Measurements from ENCODE around the gene NOVA2.

Gene NOVA2

DNA sequence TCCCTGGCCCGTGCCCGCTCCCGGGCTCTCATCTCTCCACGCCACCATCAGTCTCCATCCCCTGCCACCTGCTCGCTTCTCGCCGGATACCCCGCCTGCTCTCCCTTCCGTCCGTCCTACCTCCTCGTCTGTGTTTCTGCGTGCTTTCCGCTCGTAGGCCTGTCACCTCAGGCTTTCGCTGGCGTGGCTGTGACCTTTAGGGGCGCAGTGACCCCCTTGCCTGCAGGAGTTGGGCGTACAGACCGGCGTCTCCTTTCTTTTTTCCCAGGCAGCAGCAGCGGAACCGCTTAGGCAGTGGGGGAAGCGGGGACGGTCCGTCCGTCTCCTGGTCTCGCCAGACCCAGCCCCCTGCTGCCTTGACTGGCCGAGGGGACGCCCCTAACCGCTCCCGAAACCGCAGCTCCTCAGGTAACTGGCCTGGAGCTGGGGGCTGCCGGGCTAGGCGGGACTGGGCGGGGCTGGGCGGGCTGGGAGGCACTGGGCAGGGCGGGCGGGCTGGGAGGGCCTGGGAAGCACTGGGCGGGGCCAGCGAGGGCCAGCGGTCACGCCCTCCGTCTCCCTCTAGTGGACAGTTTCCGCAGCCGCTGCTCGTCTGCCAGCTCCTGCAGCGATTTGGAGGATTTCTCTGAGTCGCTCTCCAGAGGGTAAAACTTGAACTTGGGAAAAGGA lies 42.9 kb upstream of the NOVA2 start:
- Histone ChIP-seq H3K36me3 (ENCODE audit: control insufficient read depth, insufficient read depth, low read length) (peaks cover 10% of the 10 kb centered on the region), H3K4me1 (ENCODE audit: control insufficient read depth, insufficient read depth, low read length) (peaks cover 4% of the 10 kb centered on the region), H3K4me3 (ENCODE audit: low read depth, low read length) (peak overlapping the region; percentile 72), H3K9ac (ENCODE audit: low read depth, low read length) (no peak overlapping the region), H3K9me3 (ENCODE audit: control insufficient read depth, insufficient read depth, low read length) (no peaks in the 10 kb centered on the region), H3K27me3 (ENCODE audit: control insufficient read depth, insufficient read depth, low read length) (peaks cover 20% of the 10 kb centered on the region)

DNA sequence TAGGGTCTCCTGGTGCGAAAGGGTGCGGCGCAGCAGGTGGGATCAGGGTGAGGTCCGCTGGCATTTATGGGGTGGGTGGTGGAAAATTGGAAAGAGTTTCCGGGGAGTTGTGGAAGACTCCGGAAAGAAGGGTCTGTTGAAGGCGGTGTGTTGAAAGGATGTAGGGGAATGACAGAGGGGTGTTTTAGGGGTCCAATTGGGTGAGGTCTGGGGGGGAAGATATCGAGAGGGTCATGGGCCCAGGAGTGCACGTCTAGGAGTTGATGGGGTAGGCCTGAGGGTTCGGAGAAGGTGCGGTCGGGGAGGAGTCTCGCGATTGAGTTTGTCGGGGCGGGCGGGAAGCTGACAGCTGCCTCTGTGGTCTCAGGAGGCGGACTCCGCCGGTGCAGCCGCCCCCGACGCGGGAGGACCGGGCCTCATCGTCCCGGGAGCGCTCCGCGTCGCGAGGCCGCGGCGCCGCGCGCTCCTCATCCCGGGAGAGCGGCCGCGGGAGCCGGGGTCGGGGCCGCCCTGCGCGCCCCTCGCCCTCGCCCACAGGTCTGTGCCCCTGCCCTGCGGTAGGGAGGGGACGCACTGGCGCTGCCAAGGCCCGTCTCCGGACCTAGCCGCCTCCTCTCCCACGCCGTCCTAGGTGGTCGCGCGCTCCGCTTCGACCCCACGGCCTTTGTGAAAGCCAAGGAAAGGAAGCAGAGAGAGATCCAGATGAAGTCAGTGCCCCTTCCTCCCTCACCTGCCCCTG lies 42.2 kb upstream of the NOVA2 start:
- Histone ChIP-seq H3K9ac (ENCODE audit: low read depth, low read length) (no peak overlapping the region), H3K36me3 (ENCODE audit: control insufficient read depth, insufficient read depth, low read length) (peaks cover 10% of the 10 kb centered on the region), H3K9me3 (ENCODE audit: control insufficient read depth, insufficient read depth, low read length) (no peaks in the 10 kb centered on the region), H3K4me1 (ENCODE audit: control insufficient read depth, insufficient read depth, low read length) (peaks cover 4% of the 10 kb centered on the region), H3K27me3 (ENCODE audit: control insufficient read depth, insufficient read depth, low read length) (peaks cover 20% of the 10 kb centered on the region), H3K4me3 (ENCODE audit: low read depth, low read length) (peak overlapping the region; percentile 72)

DNA sequence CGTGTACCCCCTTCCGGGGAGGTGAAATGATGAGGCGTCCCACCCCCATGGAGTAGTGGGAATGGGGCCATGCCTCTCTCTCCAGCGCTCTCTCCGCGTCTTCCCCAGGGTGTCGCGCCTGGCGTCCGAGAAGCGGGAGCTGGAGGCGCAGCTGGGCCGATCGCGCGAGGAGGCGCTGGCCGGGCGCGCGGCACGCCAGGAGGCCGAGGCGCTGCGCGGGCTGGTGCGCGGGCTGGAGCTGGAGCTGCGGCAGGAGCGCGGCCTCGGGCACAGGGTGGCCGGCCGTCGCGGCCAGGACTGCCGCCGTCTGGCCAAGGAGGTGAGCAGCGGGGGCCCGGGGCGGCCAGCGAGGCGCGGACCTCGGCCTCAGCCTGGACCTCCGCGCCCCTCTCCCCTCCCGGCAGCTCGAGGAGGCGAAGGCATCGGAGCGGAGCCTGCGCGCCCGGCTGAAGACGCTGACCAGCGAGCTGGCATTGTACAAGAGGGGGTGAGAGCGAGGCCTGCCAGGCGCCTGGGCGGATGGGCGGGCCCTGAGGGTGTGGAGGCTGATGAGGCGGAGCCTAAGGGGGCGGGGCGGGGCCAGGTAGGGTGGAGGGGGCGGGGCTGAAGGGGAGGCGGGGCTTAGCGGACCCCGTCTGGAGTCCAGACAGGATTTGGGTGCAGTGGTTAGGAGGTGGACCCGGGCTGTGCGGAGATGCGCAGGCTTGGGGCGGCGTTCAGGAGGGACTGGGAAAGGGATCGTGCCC lies 41.4 kb upstream of the NOVA2 start:
- H3K4me3 ChIP-seq (ENCODE audit: low read depth, low read length): peak overlapping the region; percentile 72
- H3K9ac ChIP-seq (ENCODE audit: low read depth, low read length): no peak overlapping the region
- peaks cover 10% of the 10 kb centered on the region for H3K36me3 ChIP-seq (ENCODE audit: control insufficient read depth, insufficient read depth, low read length)
- H3K27me3 ChIP-seq (ENCODE audit: control insufficient read depth, insufficient read depth, low read length): peaks cover 20% of the 10 kb centered on the region
- H3K9me3 ChIP-seq (ENCODE audit: control insufficient read depth, insufficient read depth, low read length): no peaks in the 10 kb centered on the region
- H3K4me1 ChIP-seq (ENCODE audit: control insufficient read depth, insufficient read depth, low read length): peaks cover 4% of the 10 kb centered on the region

DNA sequence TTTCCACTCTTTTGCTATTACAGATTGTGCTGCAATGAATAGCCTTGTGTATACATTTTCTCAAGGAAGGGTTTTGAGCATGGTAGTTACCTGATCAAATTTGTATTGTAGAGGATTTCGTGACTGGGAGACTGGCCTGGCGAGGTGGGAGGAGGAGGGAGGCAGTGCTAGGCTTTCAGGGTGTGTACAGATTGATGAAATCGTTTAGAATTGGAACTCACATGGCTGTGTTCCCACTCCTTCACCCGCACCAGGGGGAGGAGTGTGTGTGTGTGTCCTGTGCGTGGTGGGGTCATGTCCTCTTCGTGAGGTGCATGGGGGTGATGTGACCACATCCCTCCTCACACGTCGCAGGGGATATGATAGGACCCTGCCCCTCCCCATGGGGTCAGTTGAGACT lies 40.9 kb upstream of the NOVA2 start:
- H3K9me3 ChIP-seq (ENCODE audit: control insufficient read depth, insufficient read depth, low read length): no peaks in the 10 kb centered on the region
- peaks cover 8% of the 10 kb centered on the region for H3K36me3 ChIP-seq (ENCODE audit: control insufficient read depth, insufficient read depth, low read length)
- H3K4me1 ChIP-seq (ENCODE audit: control insufficient read depth, insufficient read depth, low read length): peaks cover 4% of the 10 kb centered on the region
- no peak overlapping the region for H3K9ac ChIP-seq (ENCODE audit: low read depth, low read length)
- peak overlapping the region; percentile 66 for H3K4me3 ChIP-seq (ENCODE audit: low read depth, low read length)
- peaks cover 20% of the 10 kb centered on the region for H3K27me3 ChIP-seq (ENCODE audit: control insufficient read depth, insufficient read depth, low read length)

DNA sequence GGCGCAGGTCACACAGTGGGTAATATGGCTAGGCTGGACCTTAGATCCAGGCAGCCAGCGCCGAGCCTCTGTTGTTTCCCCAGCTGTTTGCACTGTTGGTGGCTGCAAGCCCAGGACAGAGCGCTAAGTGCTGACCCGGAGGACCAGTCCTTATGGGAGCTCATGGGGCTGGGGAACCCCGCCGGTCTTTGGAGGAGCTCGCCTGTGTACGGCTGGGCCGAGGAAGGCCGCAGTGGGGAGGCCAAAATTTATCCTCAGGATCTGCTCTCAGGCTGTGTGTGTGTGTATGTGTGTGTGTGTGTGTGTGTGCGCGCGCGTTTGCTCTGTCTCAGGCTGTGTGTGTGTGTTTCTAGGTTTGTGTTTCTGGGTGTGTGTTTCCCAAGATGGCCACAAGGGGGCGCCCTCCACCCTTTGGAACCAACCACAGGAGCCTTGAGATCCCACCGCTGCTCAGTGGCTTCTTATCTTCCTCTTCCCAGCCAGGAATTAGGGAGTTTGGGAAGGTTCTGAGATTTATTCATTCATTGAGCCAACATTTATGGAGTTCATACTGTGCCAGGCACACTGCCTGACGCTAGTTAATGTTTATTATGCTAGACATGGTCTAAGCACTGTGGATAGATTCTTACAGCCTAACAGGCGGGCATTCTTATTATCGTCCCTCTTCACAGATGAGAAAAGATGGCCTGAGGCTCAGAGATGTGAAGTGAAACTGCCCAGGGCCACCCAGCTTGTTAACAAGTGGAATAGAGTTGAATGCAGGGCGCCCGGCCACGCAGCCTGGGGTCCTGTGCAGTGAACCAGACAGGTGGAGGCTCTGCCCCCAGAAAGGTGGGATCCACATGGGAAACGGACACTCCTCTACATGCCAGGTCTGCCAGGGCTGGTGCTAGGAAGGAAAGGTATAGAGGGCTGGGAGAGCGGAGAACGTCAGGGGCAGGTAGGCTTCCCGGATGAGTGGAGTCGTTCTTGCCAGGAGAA lies 36.2 kb upstream of the NOVA2 start:
- Histone ChIP-seq H3K4me3 (ENCODE audit: low read depth, low read length) (no peak overlapping the region), H3K9me3 (ENCODE audit: control insufficient read depth, insufficient read depth, low read length) (no peaks in the 10 kb centered on the region), H3K4me1 (ENCODE audit: control insufficient read depth, insufficient read depth, low read length) (peaks cover 4% of the 10 kb centered on the region), H3K36me3 (ENCODE audit: control insufficient read depth, insufficient read depth, low read length) (no peaks in the 10 kb centered on the region), H3K27me3 (ENCODE audit: control insufficient read depth, insufficient read depth, low read length) (peaks cover 8% of the 10 kb centered on the region), H3K9ac (ENCODE audit: low read depth, low read length) (no peak overlapping the region)

DNA sequence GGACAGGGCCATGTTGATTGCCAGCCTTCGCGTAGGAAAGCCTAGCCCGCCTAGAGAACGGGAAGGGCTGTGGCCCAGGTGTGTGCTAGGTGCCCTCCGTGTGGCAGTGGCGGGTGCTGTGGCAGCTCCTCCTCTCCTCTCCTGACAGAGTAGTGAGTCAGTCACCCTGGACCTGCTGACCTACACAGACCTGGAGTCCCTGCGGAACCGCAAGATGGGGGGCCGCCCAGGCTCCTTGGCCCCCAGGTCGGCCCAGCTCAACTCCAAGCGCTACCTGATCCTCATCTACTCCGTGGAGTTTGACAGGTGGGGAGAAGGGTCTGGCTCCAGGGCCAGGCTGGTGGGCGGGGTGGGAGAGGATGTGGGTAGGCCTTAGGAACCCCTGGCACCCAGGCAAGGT lies 32.7 kb upstream of the NOVA2 start:
- H3K27me3 ChIP-seq (ENCODE audit: control insufficient read depth, insufficient read depth, low read length): no peaks in the 10 kb centered on the region
- no peaks in the 10 kb centered on the region for H3K4me1 ChIP-seq (ENCODE audit: control insufficient read depth, insufficient read depth, low read length)
- H3K9ac ChIP-seq (ENCODE audit: low read depth, low read length): no peak overlapping the region
- no peaks in the 10 kb centered on the region for H3K9me3 ChIP-seq (ENCODE audit: control insufficient read depth, insufficient read depth, low read length)
- H3K4me3 ChIP-seq (ENCODE audit: low read depth, low read length): no peak overlapping the region
- H3K36me3 ChIP-seq (ENCODE audit: control insufficient read depth, insufficient read depth, low read length): peaks cover 3% of the 10 kb centered on the region

DNA sequence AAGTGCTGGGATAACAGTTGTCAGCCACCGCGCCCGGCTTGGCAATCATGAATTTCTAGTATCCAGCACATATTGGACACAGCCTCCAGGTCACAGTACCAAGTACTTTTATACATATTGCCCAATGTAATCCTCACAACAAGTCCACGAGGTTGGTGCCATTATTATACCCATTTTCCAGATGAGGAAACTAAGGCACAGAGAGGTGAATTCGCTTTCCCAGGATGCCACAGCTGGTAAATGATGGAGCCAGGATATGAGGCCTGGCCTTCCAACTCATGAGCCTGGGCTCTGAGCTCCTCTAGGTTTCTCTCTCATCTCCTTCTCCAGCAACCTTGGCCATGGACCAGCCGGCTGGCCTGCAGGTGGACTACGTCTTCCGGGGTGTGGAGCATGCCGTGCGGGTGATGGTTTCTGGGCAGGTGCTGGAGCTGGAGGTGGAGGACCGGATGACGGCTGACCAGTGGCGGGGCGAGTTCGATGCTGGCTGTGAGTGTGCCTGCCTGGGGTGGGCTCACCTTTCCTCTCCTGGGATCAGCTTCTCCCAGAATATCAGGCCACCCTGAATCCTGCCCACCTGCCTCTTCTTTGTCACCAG lies 29.1 kb upstream of the NOVA2 start:
- Histone ChIP-seq H3K9ac (ENCODE audit: low read depth, low read length) (peak overlapping the region; percentile 24), H3K4me1 (ENCODE audit: control insufficient read depth, insufficient read depth, low read length) (no peaks in the 10 kb centered on the region), H3K27me3 (ENCODE audit: control insufficient read depth, insufficient read depth, low read length) (no peaks in the 10 kb centered on the region), H3K4me3 (ENCODE audit: low read depth, low read length) (no peak overlapping the region), H3K9me3 (ENCODE audit: control insufficient read depth, insufficient read depth, low read length) (no peaks in the 10 kb centered on the region), H3K36me3 (ENCODE audit: control insufficient read depth, insufficient read depth, low read length) (peaks cover 3% of the 10 kb centered on the region)

DNA sequence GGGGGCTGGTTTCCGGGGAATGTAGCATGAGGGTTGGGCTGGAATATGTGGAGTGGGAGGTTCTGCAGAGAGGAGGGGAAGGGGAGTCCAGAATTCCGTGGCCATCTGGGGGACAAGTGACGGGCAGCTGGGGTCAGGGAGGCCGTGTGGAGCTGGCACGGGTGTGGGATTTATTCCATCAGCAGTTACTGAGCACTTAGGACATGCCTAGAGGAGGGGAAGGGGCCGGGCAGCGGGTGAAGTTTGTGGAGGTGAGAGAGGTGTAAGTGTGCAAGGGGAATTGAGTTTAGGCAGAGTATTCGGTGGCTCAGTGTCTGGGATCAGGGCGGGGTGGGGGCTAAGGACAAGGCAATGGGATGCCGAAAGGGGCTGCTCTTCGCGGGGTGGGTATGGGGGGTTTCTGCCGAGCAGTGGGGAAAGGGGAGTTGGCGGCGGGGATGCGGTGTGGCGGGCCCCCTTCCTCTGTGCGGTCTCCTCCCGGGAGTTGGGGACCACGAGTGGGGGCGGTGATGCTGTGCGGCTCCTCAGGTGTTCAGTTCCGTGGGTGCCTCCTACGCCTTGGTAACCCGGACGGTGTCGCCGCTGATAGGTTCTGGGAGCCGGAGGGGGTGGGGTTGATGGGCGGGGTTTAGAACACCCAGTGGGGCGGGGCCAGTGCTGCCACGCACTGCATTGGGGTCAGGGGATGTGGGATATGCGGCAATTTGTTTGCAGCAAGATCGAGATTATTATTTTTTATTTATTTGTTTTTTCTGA lies 27.0 kb upstream of the NOVA2 start:
- H3K9ac ChIP-seq (ENCODE audit: low read depth, low read length): no peak overlapping the region
- no peaks in the 10 kb centered on the region for H3K9me3 ChIP-seq (ENCODE audit: control insufficient read depth, insufficient read depth, low read length)
- H3K27me3 ChIP-seq (ENCODE audit: control insufficient read depth, insufficient read depth, low read length): no peaks in the 10 kb centered on the region
- peaks cover 3% of the 10 kb centered on the region for H3K36me3 ChIP-seq (ENCODE audit: control insufficient read depth, insufficient read depth, low read length)
- H3K4me1 ChIP-seq (ENCODE audit: control insufficient read depth, insufficient read depth, low read length): no peaks in the 10 kb centered on the region
- H3K4me3 ChIP-seq (ENCODE audit: low read depth, low read length): peak overlapping the region; percentile 83

DNA sequence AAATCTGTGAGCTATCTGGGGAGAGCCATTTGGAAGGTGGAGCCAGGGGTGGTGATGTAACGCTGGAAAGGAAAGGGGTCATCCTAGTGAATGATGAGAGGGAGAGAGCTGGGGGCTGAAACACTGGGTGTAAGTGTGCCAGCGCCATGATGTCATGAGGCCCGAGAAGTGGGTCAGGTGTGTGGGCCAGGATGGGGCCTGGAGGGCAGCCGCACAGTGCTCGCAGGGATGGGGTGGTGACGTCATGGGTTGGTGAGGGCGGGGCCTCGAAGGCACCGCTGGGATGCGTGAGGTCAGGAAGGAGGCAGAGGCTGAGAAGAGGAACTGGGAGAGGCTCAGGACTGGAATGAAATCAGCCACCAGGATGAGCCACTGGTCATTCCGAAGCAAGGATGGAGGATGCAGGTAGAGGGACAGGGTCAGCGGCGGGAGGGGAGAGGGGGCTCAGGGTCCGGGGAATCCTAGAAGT lies 26.0 kb upstream of the NOVA2 start:
- Histone ChIP-seq H3K4me1 (ENCODE audit: control insufficient read depth, insufficient read depth, low read length) (no peaks in the 10 kb centered on the region), H3K27me3 (ENCODE audit: control insufficient read depth, insufficient read depth, low read length) (no peaks in the 10 kb centered on the region), H3K36me3 (ENCODE audit: control insufficient read depth, insufficient read depth, low read length) (peaks cover 3% of the 10 kb centered on the region), H3K9me3 (ENCODE audit: control insufficient read depth, insufficient read depth, low read length) (no peaks in the 10 kb centered on the region), H3K4me3 (ENCODE audit: low read depth, low read length) (peak overlapping the region; percentile 83), H3K9ac (ENCODE audit: low read depth, low read length) (no peak overlapping the region)

DNA sequence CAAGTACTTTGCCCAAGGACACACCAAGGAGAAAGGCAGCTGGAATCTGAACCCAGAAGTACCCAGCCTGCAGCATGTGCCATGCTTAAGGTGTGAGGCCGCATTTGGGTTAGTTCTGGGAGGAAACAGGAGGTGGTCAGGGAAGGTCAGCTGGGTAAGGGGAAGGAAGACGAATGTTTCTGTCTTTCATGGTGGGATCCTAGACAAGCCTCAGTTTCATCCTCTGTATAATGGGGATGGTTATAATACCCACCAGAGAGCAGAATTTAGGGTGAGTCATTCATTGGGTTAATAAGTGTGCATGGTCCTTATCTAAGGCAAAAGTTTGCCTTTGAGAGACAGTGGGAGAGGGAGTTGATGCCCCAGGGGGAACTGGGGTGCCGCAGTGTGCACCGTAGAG lies 25.2 kb upstream of the NOVA2 start:
- Histone ChIP-seq H3K9ac (ENCODE audit: low read depth, low read length) (no peak overlapping the region), H3K27me3 (ENCODE audit: control insufficient read depth, insufficient read depth, low read length) (no peaks in the 10 kb centered on the region), H3K4me3 (ENCODE audit: low read depth, low read length) (no peak overlapping the region), H3K36me3 (ENCODE audit: control insufficient read depth, insufficient read depth, low read length) (peaks cover 3% of the 10 kb centered on the region), H3K4me1 (ENCODE audit: control insufficient read depth, insufficient read depth, low read length) (no peaks in the 10 kb centered on the region), H3K9me3 (ENCODE audit: control insufficient read depth, insufficient read depth, low read length) (no peaks in the 10 kb centered on the region)
